Type B pancreatic cell (in vitro differentiated cells): ENCODE measurements around the gene LSS. TPM values are rescaled to one million over a fixed set of nuclear protein-coding genes. Genes with fewer than 3 reads are reported as not detected.

Experiments used
- DNase-seq: peaks from one replicate; pipeline ENCODE4 v3.0.0; 2021; ENCODE audit warnings: mixed read lengths; ENCODE audit not compliant: unreplicated experiment; ENCODE audit errors: extremely low spot score
- H3K27ac Mint-ChIP-seq: 2 replicates; pipeline ENCODE4 v1.8.0; 2021; ENCODE audit warnings: mild to moderate bottlenecking, mixed read lengths
- H3K27me3 Mint-ChIP-seq: 2 replicates; pipeline ENCODE4 v1.8.0; 2021; ENCODE audit warnings: mixed read lengths
- H3K36me3 Mint-ChIP-seq: 2 replicates; pipeline ENCODE4 v1.8.0; 2021; ENCODE audit warnings: mixed read lengths
- H3K4me1 Mint-ChIP-seq: one replicate; pipeline ENCODE4 v1.8.0; 2021; ENCODE audit warnings: mixed read lengths; ENCODE audit not compliant: unreplicated experiment
- H3K4me3 Mint-ChIP-seq: 2 replicates; pipeline ENCODE4 v1.8.0; 2021; ENCODE audit warnings: mild to moderate bottlenecking, mixed read lengths
- H3K9me3 Mint-ChIP-seq: 2 replicates; pipeline ENCODE4 v1.8.0; 2021; ENCODE audit warnings: mixed read lengths
- total RNA-seq: library from RNA; stranded (reverse); gene quantifications from 2 replicates; pipeline ENCODE4 v1.2.1, GENCODE V29; 2021; ENCODE audit warnings: low replicate concordance
- TF ChIP-seq, protein P1 (sequence below): fragments of 200-600 bp; sonication (generic); conservative IDR thresholded peaks from 2 replicates; pipeline ENCODE4 v1.5.0; 2021; ENCODE audit warnings: antibody characterized with exemption, mild to moderate bottlenecking

The LSS gene
- total RNA-seq, 1 donor from 2014 or later, result 70.2 TPM

DNA sequence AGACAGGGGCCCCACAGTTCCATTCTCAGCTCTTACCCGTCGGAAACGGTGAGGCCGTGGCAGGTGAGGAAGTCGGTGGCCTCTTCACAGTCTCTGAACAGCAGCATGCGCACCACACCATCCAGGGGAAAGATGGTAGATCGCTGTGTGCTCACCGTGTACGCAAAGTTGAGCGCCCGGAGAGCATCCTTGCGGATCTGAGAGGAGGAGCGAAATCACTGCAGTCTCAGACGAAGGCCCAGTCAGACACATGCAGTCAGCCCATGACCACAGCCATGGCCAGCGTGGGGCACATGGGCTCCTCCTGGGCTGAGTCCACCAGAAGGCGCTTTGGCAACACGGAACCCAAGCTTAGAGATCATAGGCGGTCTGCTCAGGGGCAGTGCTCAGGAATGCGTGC lies 38.4 kb upstream of the LSS start:
- Mint-ChIP-seq H3K9me3 (no peaks in the 10 kb centered on the region), H3K27me3 (no peaks in the 10 kb centered on the region), H3K27ac (no peak overlapping the region), H3K4me1 (no peaks in the 10 kb centered on the region), H3K4me3 (no peak overlapping the region), H3K36me3 (peaks cover 10% of the 10 kb centered on the region)
- DNase-seq, result no peak
- TF ChIP-seq, protein P1, sequence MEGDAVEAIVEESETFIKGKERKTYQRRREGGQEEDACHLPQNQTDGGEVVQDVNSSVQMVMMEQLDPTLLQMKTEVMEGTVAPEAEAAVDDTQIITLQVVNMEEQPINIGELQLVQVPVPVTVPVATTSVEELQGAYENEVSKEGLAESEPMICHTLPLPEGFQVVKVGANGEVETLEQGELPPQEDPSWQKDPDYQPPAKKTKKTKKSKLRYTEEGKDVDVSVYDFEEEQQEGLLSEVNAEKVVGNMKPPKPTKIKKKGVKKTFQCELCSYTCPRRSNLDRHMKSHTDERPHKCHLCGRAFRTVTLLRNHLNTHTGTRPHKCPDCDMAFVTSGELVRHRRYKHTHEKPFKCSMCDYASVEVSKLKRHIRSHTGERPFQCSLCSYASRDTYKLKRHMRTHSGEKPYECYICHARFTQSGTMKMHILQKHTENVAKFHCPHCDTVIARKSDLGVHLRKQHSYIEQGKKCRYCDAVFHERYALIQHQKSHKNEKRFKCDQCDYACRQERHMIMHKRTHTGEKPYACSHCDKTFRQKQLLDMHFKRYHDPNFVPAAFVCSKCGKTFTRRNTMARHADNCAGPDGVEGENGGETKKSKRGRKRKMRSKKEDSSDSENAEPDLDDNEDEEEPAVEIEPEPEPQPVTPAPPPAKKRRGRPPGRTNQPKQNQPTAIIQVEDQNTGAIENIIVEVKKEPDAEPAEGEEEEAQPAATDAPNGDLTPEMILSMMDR, result no peak

DNA sequence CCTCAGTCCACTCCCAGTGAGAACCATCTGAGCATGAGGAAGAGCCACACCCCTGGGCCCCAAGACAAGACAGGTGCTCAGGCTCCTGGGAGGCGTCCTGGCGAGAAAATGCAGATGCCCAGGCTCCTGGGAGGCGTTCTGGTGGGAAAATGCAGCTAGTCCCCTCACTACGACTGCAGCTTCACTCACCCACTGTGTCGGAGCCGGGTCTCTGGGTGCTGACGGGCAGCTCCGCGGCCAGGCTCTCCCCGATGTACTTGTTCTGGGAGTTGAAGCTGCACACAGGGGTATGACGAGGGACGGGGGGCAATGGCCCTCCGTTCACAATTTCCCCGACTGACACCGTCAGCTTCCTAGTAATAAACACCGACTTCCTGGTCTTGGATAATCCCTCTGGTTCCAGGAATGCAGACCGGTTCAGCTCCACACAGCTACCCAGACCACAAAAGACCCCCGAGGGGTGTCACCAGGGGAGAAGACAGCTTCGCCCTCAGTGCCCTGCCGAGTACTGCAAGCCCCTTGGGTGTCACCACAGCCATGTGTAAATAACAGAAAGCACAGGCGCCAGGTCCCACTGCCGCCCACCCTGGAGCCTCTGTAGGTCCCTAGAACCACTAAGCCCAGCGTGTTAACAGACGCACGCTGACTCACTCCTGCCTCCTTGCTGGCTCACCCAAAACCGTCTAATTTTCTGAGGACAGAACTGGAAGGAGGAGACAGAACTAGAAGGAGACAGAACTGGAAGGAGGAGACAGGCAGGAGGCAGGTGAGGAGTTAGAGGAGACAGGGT lies 37.4 kb upstream of the LSS start:
- Mint-ChIP-seq H3K4me1 (no peaks in the 10 kb centered on the region), H3K4me3 (no peak overlapping the region), H3K27ac (no peak overlapping the region), H3K27me3 (no peaks in the 10 kb centered on the region), H3K36me3 (peaks cover 10% of the 10 kb centered on the region), H3K9me3 (no peaks in the 10 kb centered on the region)
- no peak for DNase-seq
- TF ChIP-seq, protein P1, result no peak

DNA sequence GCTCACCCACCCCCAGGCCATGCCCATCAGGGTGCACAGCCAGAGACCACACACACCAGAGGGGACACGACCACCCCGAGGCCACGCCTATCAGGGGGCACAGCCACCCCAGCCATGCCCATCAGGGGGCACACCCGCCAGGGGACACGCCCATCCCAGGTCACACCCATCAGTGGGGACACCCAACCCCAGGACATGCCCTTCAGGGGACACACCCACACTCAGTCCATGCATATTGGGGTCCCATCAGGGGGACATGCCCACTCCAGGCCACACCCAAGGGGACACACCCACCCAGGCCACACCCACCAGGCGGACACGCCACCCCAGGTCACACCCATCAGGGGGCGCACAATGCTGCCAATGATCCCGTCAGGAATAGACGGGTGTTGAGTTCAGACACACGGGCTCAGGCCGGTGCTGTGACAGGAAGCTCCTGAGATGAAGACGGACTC lies 36.1 kb upstream of the LSS start:
- H3K27ac Mint-ChIP-seq, result no peak overlapping the region
- H3K9me3 Mint-ChIP-seq, result no peaks in the 10 kb centered on the region
- DNase-seq, result no peak
- H3K36me3 Mint-ChIP-seq, result peaks cover 10% of the 10 kb centered on the region
- no peaks in the 10 kb centered on the region for H3K4me1 Mint-ChIP-seq
- TF ChIP-seq, protein P1, result no peak
- H3K4me3 Mint-ChIP-seq, result no peak overlapping the region
- H3K27me3 Mint-ChIP-seq, result no peaks in the 10 kb centered on the region

DNA sequence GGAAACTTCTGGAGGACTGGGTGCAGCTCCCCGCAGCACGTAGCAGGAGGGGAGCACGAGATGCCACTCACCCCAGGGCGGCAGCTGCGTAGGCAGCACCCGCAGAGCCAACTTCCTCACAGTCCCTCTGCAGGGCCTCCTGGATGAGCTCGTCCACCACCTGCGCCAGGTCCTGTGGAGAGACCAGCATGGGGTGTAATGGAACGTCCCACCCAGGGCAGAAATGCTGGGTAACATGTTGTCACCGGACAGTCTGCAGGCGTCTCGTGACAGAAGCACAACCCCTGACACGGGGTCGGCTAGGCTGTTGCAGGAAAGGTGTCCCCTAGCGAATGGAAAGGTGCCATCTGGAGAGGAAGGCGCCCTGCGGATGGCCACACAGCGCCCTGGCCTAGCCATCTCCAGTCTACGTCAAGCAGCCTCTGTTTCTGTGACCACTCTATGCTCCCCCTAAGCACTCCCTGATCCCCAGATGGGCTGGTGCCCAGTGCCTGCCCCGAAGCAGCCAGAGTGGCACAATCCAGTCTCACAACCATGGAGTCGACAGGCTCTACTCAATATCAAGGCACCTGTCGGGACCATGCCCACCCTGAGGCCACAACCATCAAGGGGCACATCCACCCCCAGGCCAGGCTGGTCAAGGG lies 35.6 kb upstream of the LSS start:
- Mint-ChIP-seq H3K27me3 (no peaks in the 10 kb centered on the region), H3K4me3 (no peak overlapping the region), H3K9me3 (no peaks in the 10 kb centered on the region), H3K36me3 (peaks cover 10% of the 10 kb centered on the region), H3K4me1 (no peaks in the 10 kb centered on the region), H3K27ac (no peak overlapping the region)
- no peak for DNase-seq
- TF ChIP-seq, protein P1, result no peak

DNA sequence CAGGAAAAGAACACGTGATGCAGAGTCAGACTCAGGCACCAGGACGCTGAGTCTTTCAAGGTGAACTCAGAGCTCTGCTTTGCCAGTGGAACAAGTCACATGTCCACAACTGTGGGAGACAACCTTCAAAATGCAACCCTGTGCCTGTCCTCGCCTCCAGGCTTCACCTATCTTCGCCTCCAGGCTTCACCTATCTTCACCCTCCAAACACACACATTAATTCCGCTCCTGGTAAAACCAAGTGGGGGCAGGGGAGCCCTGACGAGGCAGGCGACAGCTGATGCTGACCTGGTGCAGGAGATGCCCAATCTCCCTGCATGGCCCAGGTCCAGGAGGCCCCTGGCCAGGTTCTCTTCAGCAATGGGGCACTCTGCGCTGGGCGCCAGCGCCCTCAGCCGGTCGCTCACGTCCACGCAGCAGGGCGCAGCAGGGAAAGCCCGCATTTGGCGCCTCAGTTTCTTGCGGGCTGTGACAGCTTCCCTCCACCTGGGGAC lies 28.0 kb upstream of the LSS start:
- Mint-ChIP-seq H3K4me1 (no peaks in the 10 kb centered on the region), H3K27ac (no peak overlapping the region), H3K9me3 (no peaks in the 10 kb centered on the region), H3K4me3 (no peak overlapping the region), H3K27me3 (no peaks in the 10 kb centered on the region), H3K36me3 (peaks cover 26% of the 10 kb centered on the region)
- no peak for DNase-seq
- TF ChIP-seq, protein P1, result no peak
